Endothelial cell (in vitro differentiated cells): ENCODE data around the gene ZNF532. TPM values are rescaled to one million over a fixed set of nuclear protein-coding genes. Genes with fewer than 3 reads are reported as not detected.

Experiments used
- DNase-seq: peaks from one replicate; pipeline ENCODE4 v3.0.0; 2021; ENCODE audit warnings: low spot score
- H3K27ac Mint-ChIP-seq: one replicate; pipeline ENCODE4 v1.8.0; 2021; ENCODE audit warnings: mixed read lengths, inconsistent platforms; ENCODE audit not compliant: unreplicated experiment
- H3K27me3 Mint-ChIP-seq: one replicate; pipeline ENCODE4 v1.8.0; 2021; ENCODE audit warnings: mild to moderate bottlenecking, moderate library complexity, mixed read lengths, inconsistent platforms; ENCODE audit not compliant: unreplicated experiment
- H3K36me3 Mint-ChIP-seq: one replicate; pipeline ENCODE4 v1.8.0; 2021; ENCODE audit warnings: mild to moderate bottlenecking, low read depth, mixed read lengths, inconsistent platforms; ENCODE audit not compliant: unreplicated experiment
- H3K4me1 Mint-ChIP-seq: one replicate; pipeline ENCODE4 v1.8.0; 2021; ENCODE audit warnings: mild to moderate bottlenecking, mixed read lengths, inconsistent platforms; ENCODE audit not compliant: unreplicated experiment
- H3K4me3 Mint-ChIP-seq: one replicate; pipeline ENCODE4 v1.8.0; 2021; ENCODE audit warnings: mild to moderate bottlenecking, mixed read lengths, inconsistent platforms; ENCODE audit not compliant: unreplicated experiment
- H3K9me3 Mint-ChIP-seq: one replicate; pipeline ENCODE4 v1.8.0; 2021; ENCODE audit warnings: mixed read lengths, inconsistent platforms; ENCODE audit not compliant: unreplicated experiment
- total RNA-seq: library from RNA; stranded (reverse); fragmentation: NEBNext Ultra II Directional; extraction: Animal tissue kit (Norgen Biotek cat#: 25700); gene quantifications from one replicate; pipeline ENCODE4 v1.2.1, GENCODE V29; 2021; ENCODE audit not compliant: unreplicated experiment
- TF ChIP-seq, protein P1 (sequence below): fragments of 200-600 bp; sonication (generic); IDR thresholded peaks from one replicate; pipeline ENCODE4 v1.5.0; 2021; ENCODE audit warnings: antibody characterized with exemption; ENCODE audit not compliant: unreplicated experiment

The ZNF532 gene
- total RNA-seq, 1 donor from 2014 or later = 178 TPM

- Mint-ChIP-seq H3K4me1 (peaks cover 25% of the 10 kb centered on the region), H3K4me3 (peak overlapping the region; percentile 63), H3K27me3 (peaks cover 4% of the 10 kb centered on the region), H3K9me3 (no peaks in the 10 kb centered on the region), H3K27ac (peak overlapping the region; percentile 74), H3K36me3 (peaks cover 52% of the 10 kb centered on the region)
- no peak for DNase-seq
- TF ChIP-seq, protein P1, sequence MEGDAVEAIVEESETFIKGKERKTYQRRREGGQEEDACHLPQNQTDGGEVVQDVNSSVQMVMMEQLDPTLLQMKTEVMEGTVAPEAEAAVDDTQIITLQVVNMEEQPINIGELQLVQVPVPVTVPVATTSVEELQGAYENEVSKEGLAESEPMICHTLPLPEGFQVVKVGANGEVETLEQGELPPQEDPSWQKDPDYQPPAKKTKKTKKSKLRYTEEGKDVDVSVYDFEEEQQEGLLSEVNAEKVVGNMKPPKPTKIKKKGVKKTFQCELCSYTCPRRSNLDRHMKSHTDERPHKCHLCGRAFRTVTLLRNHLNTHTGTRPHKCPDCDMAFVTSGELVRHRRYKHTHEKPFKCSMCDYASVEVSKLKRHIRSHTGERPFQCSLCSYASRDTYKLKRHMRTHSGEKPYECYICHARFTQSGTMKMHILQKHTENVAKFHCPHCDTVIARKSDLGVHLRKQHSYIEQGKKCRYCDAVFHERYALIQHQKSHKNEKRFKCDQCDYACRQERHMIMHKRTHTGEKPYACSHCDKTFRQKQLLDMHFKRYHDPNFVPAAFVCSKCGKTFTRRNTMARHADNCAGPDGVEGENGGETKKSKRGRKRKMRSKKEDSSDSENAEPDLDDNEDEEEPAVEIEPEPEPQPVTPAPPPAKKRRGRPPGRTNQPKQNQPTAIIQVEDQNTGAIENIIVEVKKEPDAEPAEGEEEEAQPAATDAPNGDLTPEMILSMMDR = no peak
Measured at GRCh38 chr18:58943896-58944295, 79.2 kb downstream of the ZNF532 start.

GRCh38 chr18:58947136-58947732 lies 82.6 kb downstream of the ZNF532 start:
- H3K27ac Mint-ChIP-seq = no peak overlapping the region

DNA sequence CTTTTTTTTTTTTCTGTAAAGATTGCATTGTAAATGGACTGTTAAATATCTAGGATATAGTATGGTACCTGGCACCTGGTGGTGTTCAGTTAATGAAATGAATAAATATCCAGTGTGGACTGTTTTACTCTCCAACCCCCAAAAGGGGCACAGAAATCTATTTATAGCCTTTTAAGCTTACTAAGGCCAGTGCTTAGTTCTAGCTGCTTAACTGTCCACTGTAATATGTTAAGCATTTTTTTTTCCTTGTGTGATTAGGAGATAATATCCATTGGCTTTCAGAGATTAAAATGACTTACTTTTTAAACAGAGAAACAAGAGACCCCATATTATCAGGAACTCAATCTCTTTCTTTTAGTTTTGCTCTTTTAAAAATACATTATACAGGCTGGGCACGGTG lies 84.4 kb downstream of the ZNF532 start:
- Mint-ChIP-seq H3K27ac (no peak overlapping the region), H3K4me1 (peaks cover 19% of the 10 kb centered on the region), H3K9me3 (no peaks in the 10 kb centered on the region), H3K27me3 (no peaks in the 10 kb centered on the region), H3K36me3 (peaks cover 19% of the 10 kb centered on the region), H3K4me3 (no peak overlapping the region)
- DNase-seq = no peak
- TF ChIP-seq, protein P1 = no peak

More at GRCh38 chr18:58947136-58947732, 82.6 kb downstream of the ZNF532 start:
- Mint-ChIP-seq H3K36me3 (peaks cover 25% of the 10 kb centered on the region), H3K4me3 (no peak overlapping the region), H3K9me3 (no peaks in the 10 kb centered on the region), H3K27me3 (peaks cover 1% of the 10 kb centered on the region), H3K4me1 (peaks cover 25% of the 10 kb centered on the region)
- DNase-seq = no peak
- TF ChIP-seq, protein P1 = no peak

- Mint-ChIP-seq H3K4me3 (no peak overlapping the region), H3K9me3 (no peaks in the 10 kb centered on the region), H3K4me1 (peaks cover 3% of the 10 kb centered on the region), H3K36me3 (peaks cover 18% of the 10 kb centered on the region), H3K27ac (no peak overlapping the region), H3K27me3 (no peaks in the 10 kb centered on the region)
- TF ChIP-seq, protein P1 = no peak
- DNase-seq = no peak
Measured at GRCh38 chr18:58951986-58952702, 87.5 kb downstream of the ZNF532 start.

DNA sequence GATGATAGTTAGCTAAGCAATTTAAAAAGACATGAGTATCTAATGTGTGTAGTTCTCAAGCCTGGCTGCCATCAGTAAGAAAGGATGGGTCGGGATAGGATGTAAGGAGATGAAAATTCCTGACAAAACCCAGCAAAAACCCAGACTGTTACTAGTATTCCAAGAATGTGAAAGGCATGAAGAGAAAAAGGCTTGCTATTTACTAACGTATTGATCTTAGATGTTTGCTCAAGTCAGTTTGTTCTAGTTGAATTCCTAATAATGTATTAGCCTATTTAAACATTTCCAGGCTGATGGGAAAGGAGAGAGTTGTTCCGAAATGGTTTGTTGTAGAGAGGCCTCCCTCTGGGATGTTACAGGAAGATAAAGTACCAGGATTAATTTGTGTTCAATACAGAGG lies 88.2 kb downstream of the ZNF532 start:
- Mint-ChIP-seq H3K9me3 (no peaks in the 10 kb centered on the region), H3K4me3 (no peak overlapping the region), H3K4me1 (peaks cover 3% of the 10 kb centered on the region), H3K27me3 (no peaks in the 10 kb centered on the region), H3K27ac (no peak overlapping the region), H3K36me3 (peaks cover 18% of the 10 kb centered on the region)
- TF ChIP-seq, protein P1 = no peak
- DNase-seq = no peak
